H1 (cell line): ENCODE data around the gene CCDC63.

Experiments used
- CHD1 ChIP-seq: IDR thresholded peaks from 2 replicates; pipeline ENCODE4 v1.6.1; 2012; ENCODE audit warnings: low read depth, low read length, improper control_type of control experiment
- POLR2AphosphoS5 ChIP-seq: IDR thresholded peaks from 2 replicates; pipeline ENCODE4 v1.6.1; 2011; ENCODE audit warnings: low read depth, low read length
- SP1 ChIP-seq: IDR thresholded peaks from 2 replicates; pipeline ENCODE4 v1.6.1; 2011; ENCODE audit warnings: low read depth, low read length
- SRF ChIP-seq: IDR thresholded peaks from 2 replicates; pipeline ENCODE4 v1.6.1; 2011; ENCODE audit warnings: mild to moderate bottlenecking, low read depth, low read length, moderate library complexity
- YY1 ChIP-seq: IDR thresholded peaks from 2 replicates; pipeline ENCODE4 v1.6.1; 2011; ENCODE audit warnings: low read depth, mild to moderate bottlenecking, low read length
- TF ChIP-seq, protein P1 (sequence below), 3 experiments: IDR thresholded peaks; 1 replicate in 2 of 3; 2 replicates in 1 of 3; pipeline versions ENCODE4 v1.5.1 to v1.6.1; 2011; ENCODE audit warnings: low read length in 3 of 3, mild to moderate bottlenecking in 3 of 3, inconsistent platforms in 2 of 3, low read depth in 1 of 3, moderate library complexity in 1 of 3; ENCODE audit not compliant: insufficient read depth in 1 of 3; ENCODE audit errors: control extremely low read depth in 1 of 3

DNA sequence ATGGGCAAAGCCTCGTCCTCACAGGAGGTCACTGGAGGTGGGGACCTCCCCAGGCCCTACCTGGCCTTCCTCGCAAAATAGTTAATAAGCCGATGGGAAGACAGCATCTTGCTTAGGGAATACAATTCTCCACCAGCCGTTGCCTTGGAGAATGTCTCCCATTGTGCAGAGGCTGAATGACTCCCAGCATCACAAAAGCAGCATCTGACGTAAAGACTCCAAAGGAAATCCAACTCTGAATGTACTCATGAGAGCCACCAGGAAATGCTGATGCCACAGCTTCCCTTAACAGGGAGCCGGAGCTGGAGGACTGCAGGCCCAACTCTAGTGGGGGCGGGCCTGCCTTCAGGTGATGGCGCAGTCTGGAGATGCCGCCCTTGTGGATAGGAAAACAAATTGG lies 15.5 kb downstream of the CCDC63 start:
- no peak for TF ChIP-seq SP1
- TF ChIP-seq SRF = no peak
- no peak for TF ChIP-seq YY1
- TF ChIP-seq, protein P1, sequence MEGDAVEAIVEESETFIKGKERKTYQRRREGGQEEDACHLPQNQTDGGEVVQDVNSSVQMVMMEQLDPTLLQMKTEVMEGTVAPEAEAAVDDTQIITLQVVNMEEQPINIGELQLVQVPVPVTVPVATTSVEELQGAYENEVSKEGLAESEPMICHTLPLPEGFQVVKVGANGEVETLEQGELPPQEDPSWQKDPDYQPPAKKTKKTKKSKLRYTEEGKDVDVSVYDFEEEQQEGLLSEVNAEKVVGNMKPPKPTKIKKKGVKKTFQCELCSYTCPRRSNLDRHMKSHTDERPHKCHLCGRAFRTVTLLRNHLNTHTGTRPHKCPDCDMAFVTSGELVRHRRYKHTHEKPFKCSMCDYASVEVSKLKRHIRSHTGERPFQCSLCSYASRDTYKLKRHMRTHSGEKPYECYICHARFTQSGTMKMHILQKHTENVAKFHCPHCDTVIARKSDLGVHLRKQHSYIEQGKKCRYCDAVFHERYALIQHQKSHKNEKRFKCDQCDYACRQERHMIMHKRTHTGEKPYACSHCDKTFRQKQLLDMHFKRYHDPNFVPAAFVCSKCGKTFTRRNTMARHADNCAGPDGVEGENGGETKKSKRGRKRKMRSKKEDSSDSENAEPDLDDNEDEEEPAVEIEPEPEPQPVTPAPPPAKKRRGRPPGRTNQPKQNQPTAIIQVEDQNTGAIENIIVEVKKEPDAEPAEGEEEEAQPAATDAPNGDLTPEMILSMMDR (IDR thresholded peaks at IDR 0.05; ENCODE audit: control extremely low read depth in 1 of 3, insufficient read depth in 1 of 3, low read depth in 1 of 3, low read length in 3 of 3) = no peak
- no peak for TF ChIP-seq POLR2AphosphoS5
- TF ChIP-seq CHD1 = no peak
